Raji (cell line): ENCODE measurements around the gene RHBDF1.

ENCODE experiments used
- POLR2A ChIP-seq: IDR thresholded peaks from 2 replicates; pipeline ENCODE4 v1.6.1; 2011; ENCODE audit warnings: low read depth, low read length, control low read depth; ENCODE audit not compliant: insufficient read depth

Gene RHBDF1

GRCh38 chr16:58491-59439 lies 13.7 kb downstream of the RHBDF1 start:
- TF ChIP-seq POLR2A = peak; percentile 31; the same call in 1 of the 2 replicates

DNA sequence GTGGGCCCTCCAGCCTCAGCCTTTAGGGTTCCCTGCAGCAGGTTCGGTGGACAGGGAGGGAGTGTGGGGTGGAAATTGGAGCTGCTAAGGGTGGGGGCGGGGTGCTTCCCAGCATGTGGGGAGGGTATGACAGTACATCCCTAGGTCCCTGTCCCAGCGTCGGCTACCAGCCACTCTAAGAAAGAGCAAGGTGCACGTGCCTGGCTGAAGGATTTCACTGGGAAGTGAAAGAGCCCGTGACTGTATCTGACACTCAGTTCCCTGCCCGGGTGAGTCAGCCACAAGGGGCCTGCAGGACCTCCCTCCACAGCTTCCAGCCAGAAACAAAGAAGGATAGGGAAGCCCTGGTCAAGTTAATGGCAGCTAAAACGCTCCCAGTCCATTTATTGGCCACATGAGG lies 14.7 kb downstream of the RHBDF1 start:
- no peak for TF ChIP-seq POLR2A

DNA sequence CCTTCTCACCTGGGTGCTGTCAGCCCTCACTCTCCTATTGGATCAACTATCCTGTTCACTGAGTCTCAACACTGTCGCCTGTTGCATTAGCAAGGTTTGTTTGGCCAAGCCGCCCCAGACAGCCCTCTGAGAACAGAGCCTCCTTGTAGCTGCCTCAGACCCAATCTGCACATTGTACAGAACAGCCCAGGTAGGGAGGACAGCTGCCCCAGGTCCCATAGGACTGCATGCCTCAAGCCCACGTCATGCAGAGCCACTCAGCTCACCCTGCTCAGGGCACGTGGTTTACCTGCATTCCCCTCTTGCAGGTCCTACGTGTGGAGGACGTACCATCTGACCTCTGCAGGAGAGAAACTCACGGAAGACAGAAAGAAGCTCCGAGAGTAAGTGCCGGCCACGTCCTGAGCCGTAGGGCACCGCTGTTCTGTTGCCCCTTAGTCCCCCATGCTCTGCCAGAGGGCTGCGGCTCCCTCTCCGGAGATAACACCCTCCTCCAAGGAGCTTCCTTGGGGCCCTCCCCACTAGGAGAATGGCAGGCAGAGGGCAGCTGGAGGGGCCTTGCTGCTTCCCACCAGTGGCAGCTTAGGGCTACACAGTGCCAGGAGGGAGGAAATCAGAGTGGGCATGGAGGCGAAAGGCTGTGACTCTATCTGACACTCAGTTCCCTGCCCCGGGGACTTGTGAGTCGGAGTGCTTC lies 16.1 kb downstream of the RHBDF1 start:
- TF ChIP-seq POLR2A = no peak

DNA sequence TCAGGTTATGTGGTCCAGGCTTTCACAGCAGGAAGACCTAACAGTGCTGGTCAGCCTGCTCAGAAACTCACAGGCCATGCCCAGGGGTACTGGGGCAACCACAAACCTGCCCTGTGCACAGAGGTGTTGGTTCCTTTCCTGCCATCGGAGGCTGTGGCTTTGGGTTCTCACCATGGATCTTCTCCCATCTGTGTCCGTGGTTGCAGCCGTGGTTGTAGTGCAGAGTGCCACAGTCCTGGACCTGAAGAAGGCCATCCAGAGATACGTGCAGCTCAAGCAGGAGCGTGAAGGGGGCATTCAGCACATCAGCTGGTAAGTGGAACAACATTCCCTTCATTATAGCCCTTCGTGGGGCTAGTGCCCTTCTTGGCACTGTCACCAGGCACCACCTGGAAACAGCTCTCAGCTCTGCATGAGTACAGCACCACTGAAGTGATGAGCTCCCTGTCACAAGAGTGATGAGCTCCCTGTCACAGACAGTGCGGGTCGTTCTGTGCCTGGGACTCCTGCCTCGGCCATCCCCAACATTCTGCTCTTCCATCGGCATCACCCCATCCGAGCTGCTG lies 16.8 kb downstream of the RHBDF1 start:
- no peak for TF ChIP-seq POLR2A

DNA sequence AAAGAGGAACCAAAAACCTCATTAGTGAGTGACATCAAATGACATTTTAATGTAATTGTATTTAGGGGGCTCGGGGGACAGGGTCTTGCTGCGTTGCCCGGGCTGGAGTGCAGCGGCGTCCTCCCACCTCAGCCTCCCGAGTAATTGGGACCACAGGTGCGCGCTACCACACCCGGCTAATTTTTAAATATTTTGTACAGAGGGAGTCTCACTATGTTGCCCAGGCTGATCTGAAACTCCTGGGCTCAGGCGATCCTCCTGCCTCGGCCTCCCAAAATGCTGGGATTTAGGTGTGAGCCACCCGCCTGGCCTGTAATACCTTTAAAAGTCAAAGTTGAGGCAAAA lies 18.2 kb downstream of the RHBDF1 start:
- no peak for TF ChIP-seq POLR2A

GRCh38 chr16:53346-54236 lies 18.8 kb downstream of the RHBDF1 start, which contains the start of the genes POLR3K and SNRNP25:
Gene POLR3K (minus strand): TSS chr16:53608. CDS start chr16:53586, 22 bp downstream.
Gene SNRNP25 (plus strand): TSS chr16:53828. CDS start chr16:54017, 189 bp downstream.
- peak; percentile 94 for TF ChIP-seq POLR2A

DNA sequence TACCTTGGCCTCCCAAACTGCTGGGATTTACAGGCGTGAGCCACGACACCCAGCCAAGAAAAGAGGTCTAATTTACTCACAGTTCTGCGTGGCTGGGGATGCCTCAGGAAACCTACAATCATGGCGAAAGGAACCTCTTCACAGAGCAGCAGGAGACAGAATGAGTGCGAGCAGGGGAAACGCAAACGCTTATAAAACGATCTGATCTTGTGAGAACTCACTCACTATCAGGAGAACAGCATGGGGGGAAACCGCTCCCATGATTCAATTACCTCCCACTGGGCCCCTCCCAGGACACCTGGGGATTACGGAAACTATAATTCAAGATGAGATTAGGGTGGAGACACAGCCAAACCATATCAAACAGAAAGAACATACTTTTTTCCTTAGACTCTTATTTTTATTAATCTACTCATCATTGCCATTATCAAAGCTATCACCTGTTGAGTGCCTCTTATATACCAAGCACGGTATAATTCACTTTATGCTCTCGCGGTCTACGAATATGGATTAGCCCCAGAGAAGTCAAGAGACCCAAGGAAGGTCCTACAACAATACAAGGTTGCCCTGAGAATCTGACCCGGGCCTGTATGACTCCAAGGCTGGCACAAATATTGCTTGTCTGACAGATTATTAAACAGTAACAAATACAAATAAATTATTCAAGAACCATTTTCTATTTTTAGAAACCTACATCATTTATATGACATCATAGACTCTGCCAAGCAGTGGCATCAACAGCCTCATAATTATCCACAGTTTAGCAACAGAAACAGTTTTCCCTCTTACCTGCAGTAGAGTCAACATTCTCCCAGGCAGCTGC lies 21.5 kb downstream of the RHBDF1 start:
- TF ChIP-seq POLR2A = no peak

- TF ChIP-seq POLR2A = no peak
Measured at GRCh38 chr16:47234-47633, 25.2 kb downstream of the RHBDF1 start.

- TF ChIP-seq POLR2A = no peak
Measured at GRCh38 chr16:45454-45853, 27.0 kb downstream of the RHBDF1 start.

- TF ChIP-seq POLR2A = no peak
Measured at GRCh38 chr16:44655-45054, 27.8 kb downstream of the RHBDF1 start.

DNA sequence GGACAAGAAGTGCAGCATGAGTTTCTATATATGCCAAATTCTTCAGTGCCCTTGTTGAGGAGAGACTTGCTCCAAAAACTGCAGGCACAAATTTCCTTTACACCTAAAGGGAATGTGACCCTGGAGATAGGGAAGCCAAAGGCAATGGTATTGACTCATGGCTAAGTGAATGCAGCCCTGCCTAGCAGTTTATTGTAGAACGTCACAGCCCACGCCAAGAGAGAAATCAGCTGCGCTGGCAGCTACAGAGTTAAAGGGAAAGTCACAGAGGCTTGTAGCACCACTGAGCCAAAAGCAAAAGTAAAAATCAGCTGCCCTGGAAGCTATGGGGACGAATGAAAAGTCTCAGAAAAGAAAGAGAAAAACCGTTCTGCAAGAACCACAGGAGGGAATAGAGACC lies 29.1 kb downstream of the RHBDF1 start:
- no peak for TF ChIP-seq POLR2A

DNA sequence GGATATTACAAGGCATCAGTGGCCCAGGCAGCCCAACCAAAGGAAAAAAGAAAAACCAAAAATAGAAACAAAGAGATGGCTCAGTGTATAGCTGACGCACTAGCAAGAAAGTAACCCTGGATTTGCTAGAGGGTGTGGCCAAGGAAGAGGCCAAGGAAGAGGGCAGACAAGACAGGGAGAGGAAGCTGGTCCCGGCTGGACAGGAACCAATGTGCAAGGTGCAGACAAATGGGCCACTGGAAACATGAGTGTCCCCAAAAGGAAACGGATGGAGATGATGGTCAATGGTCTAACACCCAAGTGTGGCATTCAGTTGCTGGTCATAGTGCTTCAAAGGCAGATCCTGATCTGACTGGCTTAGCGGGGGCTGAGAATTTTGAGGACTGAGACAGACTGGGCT lies 29.7 kb downstream of the RHBDF1 start:
- TF ChIP-seq POLR2A = no peak

- no peak for TF ChIP-seq POLR2A
Measured at GRCh38 chr16:42069-42457, 30.4 kb downstream of the RHBDF1 start.
